ENCODE data around the gene ARID5A. TPM values are rescaled to one million over a fixed set of nuclear protein-coding genes. Genes with fewer than 3 reads are reported as not detected.
A peak's percentile ranks its signal among the peaks of the same experiment; 100 is the strongest.
"Not testable (repeated sequence)": the region's sequence is repeated elsewhere in the genome, so short reads cannot be mapped to it uniquely, and the experiment has no call there.

Gene ARID5A, protein sequence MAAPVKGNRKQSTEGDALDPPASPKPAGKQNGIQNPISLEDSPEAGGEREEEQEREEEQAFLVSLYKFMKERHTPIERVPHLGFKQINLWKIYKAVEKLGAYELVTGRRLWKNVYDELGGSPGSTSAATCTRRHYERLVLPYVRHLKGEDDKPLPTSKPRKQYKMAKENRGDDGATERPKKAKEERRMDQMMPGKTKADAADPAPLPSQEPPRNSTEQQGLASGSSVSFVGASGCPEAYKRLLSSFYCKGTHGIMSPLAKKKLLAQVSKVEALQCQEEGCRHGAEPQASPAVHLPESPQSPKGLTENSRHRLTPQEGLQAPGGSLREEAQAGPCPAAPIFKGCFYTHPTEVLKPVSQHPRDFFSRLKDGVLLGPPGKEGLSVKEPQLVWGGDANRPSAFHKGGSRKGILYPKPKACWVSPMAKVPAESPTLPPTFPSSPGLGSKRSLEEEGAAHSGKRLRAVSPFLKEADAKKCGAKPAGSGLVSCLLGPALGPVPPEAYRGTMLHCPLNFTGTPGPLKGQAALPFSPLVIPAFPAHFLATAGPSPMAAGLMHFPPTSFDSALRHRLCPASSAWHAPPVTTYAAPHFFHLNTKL
- total RNA-seq, result 9.6 and 13.1 TPM in 2 replicates

DNA sequence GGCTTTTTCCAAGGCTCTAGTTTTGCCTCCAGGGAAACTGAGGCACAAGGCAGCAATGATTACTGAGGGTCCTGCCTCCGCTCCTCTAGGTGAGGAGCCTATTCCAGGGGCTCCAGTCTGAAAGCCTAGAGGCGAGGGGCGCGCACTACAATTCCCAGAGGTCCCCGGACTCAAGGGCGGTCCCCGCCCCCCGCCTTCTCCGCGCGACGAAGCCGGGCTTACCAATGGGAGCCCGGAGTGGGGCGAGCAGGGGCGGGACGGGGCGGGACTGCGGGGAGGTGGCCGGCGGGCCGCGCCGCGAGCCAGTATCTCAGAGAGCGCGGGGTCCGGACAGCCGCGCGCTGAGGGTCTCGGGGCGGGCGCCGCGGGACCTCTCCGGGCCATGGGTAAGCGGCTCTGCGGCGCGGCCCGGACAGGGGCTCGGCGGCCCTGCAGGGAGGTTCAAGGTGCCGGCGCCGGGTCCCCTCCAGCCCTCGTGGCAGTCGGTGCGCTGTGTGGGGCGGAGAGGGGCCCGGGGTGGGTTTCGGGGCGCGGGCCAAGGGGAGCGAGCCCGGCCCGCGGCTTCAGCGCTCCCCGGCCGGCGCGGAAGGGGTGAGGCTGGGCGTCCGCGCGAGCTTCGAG is at the start of gene ARID5A:
Gene ARID5A (plus strand): TSS at position 308 of the 621 bp plus-strand sequence. CDS start 75 bp downstream, at position 383.
- DNase-seq (ENCODE audit: low read depth in 2 of 2), result peak; percentile 72 to 93

DNA sequence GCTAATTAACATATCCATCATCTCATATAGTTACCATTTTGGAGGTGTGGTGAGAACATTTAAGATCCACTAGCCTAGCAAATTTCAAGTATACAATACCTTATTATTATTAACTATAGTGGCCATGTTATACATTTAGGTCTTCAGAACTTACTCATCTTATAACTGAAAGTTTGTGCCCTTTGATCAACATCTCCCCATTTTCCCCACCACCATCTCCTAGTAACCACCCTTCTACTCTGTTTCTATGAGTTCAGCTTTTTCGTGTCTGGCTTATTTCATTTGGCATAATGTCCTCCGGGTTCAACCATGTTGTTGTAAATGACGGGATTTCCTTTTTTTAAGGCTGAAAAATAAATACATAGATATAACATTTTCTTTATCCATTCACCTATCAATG is 47.3 kb upstream of the ARID5A start:
- no peak for DNase-seq (ENCODE audit: low read depth in 2 of 2)

DNA sequence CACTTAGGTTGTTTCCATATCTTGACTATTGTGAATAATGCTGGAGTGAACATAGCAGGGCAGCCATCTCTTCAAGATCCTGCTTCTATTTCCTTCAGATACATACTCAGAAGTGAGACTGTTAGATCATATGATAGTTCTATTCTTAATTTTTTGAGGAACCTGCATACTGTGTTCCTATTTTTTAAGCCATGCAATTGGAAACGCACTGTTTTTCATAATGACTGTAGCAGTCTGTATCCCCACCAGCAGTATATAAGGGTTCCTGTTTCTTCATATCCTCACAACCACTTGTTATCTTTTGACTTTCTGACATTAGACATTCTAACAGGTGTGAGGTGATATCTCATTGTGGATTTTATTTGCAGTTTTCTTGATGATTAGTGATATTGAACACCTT is 46.9 kb upstream of the ARID5A start:
- DNase-seq (ENCODE audit: low read depth in 2 of 2), result no peak

DNA sequence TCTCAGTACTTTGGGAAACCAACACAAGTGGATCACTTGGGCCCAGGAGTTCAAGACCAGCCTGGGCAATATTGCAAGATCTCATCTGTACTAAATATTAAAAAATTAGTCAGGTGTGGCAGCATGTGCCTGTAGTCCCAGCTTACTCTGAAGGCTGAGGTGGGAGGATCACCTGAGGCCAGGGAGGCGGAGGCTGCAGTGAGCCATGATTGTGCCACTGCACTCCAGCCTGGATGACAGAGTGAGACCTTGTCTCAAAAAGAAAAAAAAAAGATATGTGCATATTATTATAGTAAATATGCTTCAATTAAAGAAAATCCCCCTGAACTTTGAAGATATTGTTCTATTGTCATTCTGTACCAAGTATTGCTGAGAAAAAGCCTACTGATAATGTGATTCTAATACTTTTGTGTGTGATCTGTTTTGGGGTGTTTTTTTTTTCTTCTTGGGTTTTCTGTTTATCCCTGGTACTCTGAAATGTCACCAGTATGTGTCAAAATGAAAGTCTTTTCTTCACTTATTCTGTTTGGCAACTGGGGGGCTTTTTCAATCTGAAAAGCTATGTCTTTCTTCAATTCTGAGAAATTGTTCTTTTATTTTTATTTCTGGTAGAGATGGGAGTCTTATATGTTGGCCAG is 44.6 kb upstream of the ARID5A start:
- no peak for DNase-seq (ENCODE audit: low read depth in 2 of 2)

DNA sequence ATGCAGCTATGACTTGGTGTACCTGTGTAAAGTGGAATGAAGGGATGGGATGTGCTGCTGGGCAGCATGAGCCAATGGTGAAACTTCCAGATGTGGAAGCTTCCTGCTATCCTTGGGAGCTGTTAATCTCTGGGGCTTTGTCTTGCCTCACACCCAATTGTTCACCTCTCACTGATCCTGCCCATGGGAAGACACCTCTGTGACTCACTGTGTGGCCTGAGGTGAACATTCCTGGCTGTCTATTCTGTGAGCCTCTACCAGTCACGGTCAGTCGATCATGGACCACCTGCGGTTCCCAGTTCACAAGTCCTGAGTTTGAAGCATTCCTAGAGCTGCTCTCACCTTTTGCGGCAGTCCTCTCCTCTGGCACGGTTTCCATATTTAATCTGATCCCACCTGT is 43.5 kb upstream of the ARID5A start:
- no peak for DNase-seq (ENCODE audit: low read depth in 2 of 2)

DNA sequence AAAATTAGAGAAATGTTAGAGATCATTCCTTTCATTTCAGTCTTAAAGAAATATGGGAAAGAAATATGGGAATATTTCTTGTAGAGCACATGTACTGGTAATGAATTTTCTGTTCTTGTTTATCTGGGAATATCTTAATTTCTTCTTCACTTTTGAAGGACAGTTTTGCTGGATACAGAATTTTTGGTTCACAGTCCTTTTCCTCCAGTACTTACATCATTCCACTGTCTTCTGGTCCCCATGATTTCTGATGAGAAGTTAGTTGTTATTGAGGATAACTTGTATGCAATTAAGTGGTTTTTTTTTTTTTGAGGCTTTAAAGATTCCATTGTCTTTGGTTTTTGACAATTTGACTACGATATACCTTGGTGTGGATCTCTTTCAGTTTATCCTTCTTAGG is 42.4 kb upstream of the ARID5A start:
- no peak for DNase-seq (ENCODE audit: low read depth in 2 of 2)

DNA sequence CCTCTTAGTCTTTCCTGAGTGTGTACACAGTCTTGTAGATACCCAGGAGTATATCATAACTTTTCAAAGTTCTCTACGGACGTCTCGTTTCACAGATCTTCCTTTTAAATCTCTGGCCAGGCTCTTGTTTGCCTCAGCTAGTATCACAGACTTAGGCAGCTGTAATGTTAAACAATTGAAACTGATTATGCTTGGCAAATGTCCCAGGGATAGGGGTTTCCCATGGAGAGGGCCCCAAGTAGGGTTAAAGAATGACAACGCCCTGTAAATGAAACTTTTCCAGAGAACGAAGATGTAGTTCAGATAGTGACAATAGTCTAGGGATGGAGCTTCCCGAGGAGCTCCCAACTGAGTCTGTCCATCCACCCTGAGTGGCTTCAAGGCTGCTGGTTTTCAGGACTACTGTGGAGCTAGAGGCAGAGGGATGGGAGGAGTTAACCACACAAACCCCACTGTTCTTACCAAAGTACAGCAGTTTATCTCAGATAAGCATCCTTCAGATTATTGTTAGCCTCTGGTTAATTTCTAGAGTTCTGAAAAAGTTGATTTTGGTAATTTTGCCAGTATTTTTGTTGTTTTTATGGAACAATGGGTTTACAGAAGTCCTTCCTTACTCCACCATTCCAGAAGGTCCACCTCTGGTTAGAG is 40.4 kb upstream of the ARID5A start:
- peak in 1 of 2 donors; percentile 70 for DNase-seq (ENCODE audit: low read depth in 2 of 2)

DNA sequence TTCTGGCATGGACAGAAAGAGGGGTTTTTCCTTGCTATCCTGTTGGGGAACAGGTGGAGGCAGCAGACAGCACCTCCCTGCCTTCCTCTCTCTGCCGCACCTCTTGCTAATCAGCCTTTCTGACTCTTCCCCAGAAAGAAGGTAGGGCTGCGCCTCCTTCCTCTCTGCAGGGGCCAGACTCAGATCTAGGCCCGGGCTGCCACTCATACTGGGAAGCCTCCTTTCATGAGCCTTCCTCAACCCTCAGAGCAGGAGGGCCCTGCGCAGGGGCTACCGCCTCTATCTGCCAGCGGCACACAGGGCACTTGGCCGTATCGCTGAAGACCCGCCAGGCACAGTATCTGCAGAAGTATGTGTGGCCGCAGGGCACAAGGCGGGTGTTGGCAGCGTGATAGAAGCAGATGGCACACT is 38.5 kb upstream of the ARID5A start:
- no peak for DNase-seq (ENCODE audit: low read depth in 2 of 2)

DNA sequence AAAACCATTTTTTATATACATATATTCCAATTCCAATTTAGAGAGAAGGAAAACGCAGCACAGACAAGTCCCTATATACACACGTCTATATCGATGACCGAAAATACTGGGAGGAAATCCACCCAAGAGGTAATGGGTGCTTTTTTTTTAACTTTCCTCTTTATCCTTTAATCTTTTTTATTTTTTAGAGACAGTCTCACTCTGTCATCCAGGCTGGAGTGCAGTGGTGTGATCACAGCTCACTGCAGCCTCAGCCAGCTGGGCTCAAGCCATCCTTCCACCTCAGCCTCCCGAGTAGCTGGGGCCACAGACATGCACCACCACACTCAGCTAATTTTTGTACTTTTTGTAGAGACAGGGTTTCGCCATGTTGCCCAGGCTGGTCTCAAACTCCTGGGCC is 37.9 kb upstream of the ARID5A start:
- DNase-seq (ENCODE audit: low read depth in 2 of 2), result not testable (repeated sequence)

DNA sequence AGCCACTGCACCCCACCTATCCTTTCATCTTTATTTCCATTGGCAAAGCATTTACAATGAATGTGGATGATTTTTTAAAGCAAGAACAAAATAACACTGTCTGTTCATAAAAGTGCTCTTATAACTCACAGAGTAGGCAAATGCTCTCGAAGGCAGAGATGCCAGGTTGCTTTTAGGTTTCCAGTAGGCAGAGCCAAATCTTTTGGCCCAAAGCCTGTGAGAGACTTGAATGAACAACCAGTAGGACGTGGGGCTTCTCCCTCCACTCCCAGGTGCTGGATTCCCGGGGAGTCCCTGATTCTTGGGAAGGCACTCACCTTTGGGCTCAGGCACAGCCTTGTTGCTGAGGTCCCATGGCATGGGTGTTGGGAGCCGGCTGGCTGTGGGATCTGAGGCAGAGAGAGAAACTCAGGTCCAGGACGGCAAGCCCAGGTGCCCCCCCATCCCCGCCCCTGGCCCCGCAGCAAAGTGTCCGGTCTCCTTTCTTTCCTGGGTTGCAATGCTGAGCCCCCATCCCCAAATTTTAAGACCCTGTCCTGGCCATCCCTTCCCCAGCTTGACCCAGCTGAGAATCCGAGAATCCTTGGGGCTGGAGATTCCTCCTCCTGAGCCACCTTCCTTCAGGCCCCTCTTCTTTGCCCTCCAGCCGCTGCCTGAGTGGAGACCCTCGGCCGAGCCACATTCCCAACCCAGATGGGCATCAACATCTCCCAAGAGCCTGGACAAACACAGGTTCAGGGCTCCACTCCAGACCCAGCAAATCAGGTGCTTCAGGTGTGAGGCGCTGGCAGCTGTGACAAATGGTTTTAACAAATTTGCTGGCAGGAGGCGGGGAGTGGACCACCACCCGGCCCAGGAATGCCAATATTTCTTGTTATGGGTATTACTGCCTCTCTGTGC is 37.2 kb upstream of the ARID5A start:
- DNase-seq (ENCODE audit: low read depth in 2 of 2), result no peak

DNA sequence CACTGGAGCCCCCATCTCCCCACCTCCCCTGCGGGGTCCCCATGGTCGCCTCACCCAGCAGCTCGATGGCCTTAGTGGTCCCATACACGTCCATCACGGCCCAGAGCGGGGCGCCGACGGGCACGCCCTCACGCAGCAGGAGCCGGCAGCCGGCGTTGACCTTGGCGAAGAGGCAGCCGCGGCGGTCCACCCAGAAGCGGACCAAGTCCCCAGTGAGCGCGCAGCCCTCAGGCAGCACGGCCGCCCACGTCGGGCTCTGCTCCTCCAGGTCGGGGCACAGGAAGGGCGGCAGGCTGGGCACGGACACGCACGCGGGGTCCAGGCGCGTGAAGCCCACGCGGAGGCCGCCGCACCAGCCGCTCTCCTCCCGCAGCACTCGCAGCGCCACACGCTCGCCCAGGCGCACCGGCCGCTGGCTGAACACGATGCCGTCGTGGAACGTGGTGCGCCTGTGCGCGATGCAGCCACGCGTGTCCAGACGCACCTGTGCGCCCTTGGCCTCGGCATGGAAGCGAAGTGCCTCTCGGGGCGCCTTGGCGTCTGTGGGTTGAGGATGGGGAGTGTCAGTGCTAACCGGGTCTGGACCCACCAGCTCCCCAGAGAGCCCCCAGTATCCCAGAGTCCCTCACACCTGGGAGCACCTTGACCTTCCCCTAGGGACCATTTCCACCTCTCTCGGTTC is 36.0 kb upstream of the ARID5A start:
- no peak for DNase-seq (ENCODE audit: low read depth in 2 of 2)

DNA sequence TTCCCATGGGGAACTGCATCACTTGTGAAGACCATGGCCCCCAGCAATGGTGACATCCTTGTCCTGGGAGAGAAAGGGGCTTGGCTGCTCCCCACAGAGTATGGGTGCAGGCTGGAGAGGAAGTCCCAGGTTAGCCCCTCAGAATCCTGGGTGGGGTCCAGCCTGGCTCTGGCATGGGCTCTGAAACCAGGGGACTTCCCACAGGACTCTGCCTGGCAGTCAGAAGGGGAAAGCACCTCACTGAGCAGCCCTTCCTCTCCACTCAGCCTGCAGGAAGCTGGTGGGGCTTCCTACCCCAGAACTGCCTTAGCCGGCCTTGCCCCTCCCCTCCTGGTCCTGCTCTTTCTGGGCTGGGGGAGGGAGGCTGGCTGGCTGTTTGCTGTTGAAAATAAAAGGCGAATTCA is 35.1 kb upstream of the ARID5A start:
- DNase-seq (ENCODE audit: low read depth in 2 of 2), result peak; percentile 18 to 71

DNA sequence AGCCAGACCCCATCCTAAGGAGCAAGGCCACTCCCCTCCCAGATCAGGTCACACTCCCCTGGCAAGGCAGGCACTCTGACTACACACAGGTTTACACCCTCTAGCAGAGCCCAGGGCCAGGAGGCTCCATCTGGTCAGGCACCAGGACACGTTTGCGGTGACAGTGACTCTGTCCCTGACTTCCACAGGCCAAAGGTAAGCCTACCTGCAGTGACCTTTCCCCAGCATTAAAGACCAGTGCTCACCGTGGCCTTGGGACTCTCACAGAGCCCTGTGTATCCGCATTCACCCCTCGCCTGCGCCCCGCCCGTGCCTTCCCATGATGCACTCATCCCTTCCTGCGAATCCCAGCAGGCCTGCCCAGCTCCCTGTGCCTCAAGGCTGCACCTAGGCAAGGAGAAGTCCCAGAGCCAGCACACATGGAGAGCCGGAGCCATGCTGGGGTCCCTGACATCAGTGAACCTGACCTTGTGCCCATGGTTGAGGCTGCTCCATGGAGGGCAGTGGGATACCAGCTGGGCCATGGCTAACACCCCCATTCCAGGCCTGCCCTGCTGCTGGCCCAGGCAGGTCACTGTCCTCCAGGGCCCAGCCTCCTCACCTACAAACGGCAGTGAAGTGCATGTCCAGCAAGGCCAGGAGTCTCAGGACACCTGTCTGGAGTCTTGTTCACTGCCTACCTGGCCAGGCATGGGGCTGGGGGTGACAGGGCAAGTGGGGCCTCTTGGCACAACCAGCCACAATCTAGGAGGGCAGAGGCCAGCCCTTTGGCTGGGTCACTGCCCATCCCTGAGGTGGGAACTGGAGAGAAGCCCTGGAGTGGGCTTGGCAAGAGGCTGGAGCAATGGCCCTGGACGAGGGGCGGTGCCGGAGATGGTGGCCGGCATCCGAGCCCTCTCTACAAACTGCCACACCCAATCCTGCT is 34.4 kb upstream of the ARID5A start:
- DNase-seq (ENCODE audit: low read depth in 2 of 2), result no peak

DNA sequence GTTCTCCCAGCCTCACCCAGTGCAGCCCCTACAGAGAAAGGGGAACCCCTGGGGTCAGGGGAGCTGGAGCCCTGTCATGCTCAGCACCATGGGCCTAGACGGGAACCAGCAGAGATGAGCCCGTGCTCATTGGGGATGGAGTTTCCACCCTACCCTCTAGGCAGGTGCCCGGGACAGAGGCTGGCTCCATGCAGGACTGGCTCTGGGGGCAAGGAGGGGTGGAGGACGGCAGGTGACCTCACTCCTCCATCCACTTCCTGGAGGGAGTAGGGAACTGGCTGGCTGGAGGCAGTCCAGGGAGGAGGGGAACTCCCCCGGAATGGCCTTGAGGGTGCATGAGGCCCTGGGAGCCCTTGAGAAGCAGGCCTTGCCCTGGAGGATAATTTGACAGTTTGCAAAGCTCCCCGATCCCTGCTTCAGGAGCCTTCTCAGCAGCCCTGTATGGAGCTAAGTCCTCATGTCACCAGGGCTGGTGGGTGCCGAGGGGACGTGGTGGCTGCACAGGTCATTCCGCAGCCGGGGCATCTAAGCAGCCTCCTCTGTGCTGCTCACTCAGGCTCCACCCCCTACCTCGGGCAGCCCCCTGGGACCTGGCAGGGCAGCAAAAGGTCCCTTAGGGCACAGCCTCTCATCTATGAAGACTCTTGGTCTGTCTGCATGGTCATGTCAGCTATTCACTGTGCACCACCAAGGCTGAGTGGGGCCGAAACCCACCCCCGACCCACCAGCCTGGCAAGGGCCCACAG is 33.5 kb upstream of the ARID5A start:
- DNase-seq (ENCODE audit: low read depth in 2 of 2), result peak in 1 of 2 donors; percentile 21

DNA sequence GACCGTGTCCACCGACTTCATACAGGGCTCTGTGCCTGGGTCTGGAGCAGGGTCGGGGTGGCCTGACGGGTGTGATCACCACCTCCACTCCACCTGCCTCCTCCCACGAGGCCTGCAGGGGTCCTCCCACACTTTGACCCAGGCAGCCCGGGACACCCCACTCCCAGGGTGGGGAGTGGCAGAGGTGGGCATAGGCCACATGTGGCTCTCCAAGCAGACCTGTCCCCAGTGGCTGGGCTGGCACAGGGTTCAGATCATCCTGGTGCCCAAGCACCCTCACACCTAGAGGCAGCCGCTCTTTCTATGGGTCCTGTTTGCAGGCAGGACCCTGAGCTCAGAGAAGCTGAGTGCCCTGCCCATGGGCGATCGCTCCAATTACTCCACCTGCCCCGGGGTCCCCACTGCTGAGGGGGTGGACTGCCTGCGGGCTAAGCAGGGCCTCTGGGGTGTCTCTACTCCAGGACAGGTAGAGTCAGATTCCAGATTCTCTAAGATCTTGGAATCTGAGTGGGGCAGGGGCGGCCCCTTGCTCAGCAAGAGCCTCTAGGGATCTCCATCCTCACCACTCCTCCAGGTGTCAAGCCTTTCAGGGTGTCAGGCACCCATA is 32.8 kb upstream of the ARID5A start:
- no peak for DNase-seq (ENCODE audit: low read depth in 2 of 2)

DNA sequence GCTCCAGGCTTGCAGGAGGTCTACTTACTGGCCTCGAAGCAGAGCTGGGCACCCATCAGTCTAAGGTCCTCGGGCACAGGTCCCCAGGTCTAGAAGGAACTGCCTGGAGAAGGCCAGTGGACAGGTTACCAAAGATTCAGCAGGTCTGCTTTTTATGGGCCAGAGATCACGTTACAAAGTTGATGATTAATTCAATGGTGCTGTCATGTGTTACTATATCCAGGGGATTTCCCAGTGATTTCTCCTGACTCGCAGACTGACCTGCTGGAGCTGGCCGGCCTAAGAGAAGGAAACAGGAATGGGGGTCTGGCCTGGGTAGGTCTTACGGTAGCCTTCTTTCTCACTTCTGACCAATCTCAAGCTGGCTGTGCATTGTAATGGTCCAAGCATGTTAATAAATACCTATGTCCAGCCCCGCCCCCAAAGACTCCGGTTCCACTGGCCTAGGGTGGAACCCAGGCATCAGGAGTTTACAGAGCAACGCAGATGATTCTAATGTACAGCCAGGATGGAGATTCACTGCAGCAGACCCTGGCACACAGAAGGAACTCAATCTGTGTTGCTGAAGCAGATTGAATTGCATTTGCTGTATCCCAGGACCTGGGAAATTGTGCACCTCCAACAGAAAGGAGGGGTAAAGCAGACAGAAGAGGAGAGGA is 31.2 kb upstream of the ARID5A start, which contains the start of gene NEURL3:
Gene NEURL3 (minus strand): TSS at position 127 of the 659 bp plus-strand sequence. CDS start 71 bp downstream, at position 56.
- DNase-seq (ENCODE audit: low read depth in 2 of 2), result peak; percentile 40 to 86
